Measurements from ENCODE around the gene TBC1D5.

GRCh38 chr3:17642474-17642873, 100.0 kb downstream of the TBC1D5 start:
- TF ChIP-seq CTCF (conservative IDR thresholded peaks at IDR 0.05) (no peak), ZFX (IDR thresholded peaks at IDR 0.05) (no peak)
